Measurements from ENCODE around the gene IRF6. TPM values are rescaled to one million over a fixed set of nuclear protein-coding genes. Genes with fewer than 3 reads are reported as not detected.

Gene IRF6
- total RNA-seq, 4 donors from 2014 or later = 0.42 to 1.8 (median 1.4) TPM

GRCh38 chr1:209823143-209824041, 17.4 kb upstream of the IRF6 start:
- H3K4me3 ChIP-seq = no peak overlapping the region

GRCh38 chr1:209822706-209823105, 16.8 kb upstream of the IRF6 start:
- Histone ChIP-seq H3K27ac (no peak overlapping the region), H3K27me3 (no peaks in the 10 kb centered on the region), H3K4me3 (no peak overlapping the region), H3K4me1 (peaks cover 0 to 8% (median 0%) of the 10 kb centered on the region in 4 donors), H3K36me3 (no peaks in the 10 kb centered on the region), H3K9me3 (no peaks in the 10 kb centered on the region)
- TF ChIP-seq CTCF (IDR thresholded peaks at IDR 0.05) (no peak), POLR2A (IDR thresholded peaks at IDR 0.05) (no peak), EP300 (IDR thresholded peaks at IDR 0.05) (no peak)
- 57 to 60% methylated on average over 7 of the region's 7 CpGs for WGBS, 2 donors
- DNase-seq (ENCODE audit: low spot score in 2 of 2) = no peak

More at GRCh38 chr1:209823143-209824041, 17.4 kb upstream of the IRF6 start:
- H3K36me3 ChIP-seq = no peaks in the 10 kb centered on the region
- WGBS, 2 donors = 40 to 42% methylated on average over 12 of the region's 12 CpGs
- no peaks in the 10 kb centered on the region for H3K27me3 ChIP-seq
- H3K27ac ChIP-seq = no peak overlapping the region
- no peak for DNase-seq (ENCODE audit: low spot score in 2 of 2)
- peaks cover 0 to 9% (median under 1%) of the 10 kb centered on the region in 4 donors for H3K4me1 ChIP-seq
- no peak for TF ChIP-seq EP300 (IDR thresholded peaks at IDR 0.05)
- TF ChIP-seq CTCF (IDR thresholded peaks at IDR 0.05) = peak; percentile 55 to 77 (median 67)
- no peak for TF ChIP-seq POLR2A (IDR thresholded peaks at IDR 0.05)
- no peaks in the 10 kb centered on the region for H3K9me3 ChIP-seq

GRCh38 chr1:209820986-209821385, 15.0 kb upstream of the IRF6 start:
- WGBS, 2 donors = 58 to 64% methylated on average over 4 of the region's 4 CpGs
- DNase-seq (ENCODE audit: low spot score in 2 of 2) = no peak
- no peaks in the 10 kb centered on the region for H3K9me3 ChIP-seq
- no peaks in the 10 kb centered on the region for H3K27me3 ChIP-seq
- no peak overlapping the region for H3K4me3 ChIP-seq
- no peaks in the 10 kb centered on the region for H3K36me3 ChIP-seq
- H3K27ac ChIP-seq = no peak overlapping the region
- H3K4me1 ChIP-seq = peaks cover 0 to 5% (median 0%) of the 10 kb centered on the region in 4 donors
- TF ChIP-seq EP300 (IDR thresholded peaks at IDR 0.05) = no peak
- TF ChIP-seq POLR2A (IDR thresholded peaks at IDR 0.05) = no peak
- TF ChIP-seq CTCF (IDR thresholded peaks at IDR 0.05) = no peak

GRCh38 chr1:209819058-209819457, 13.1 kb upstream of the IRF6 start:
- peaks cover 0 to 5% (median 0%) of the 10 kb centered on the region in 4 donors for H3K4me1 ChIP-seq
- H3K27me3 ChIP-seq = no peaks in the 10 kb centered on the region
- DNase-seq (ENCODE audit: low spot score in 2 of 2) = no peak
- H3K4me3 ChIP-seq = no peak overlapping the region
- TF ChIP-seq EP300 (IDR thresholded peaks at IDR 0.05) (no peak), POLR2A (IDR thresholded peaks at IDR 0.05) (no peak), CTCF (IDR thresholded peaks at IDR 0.05) (no peak)
- H3K9me3 ChIP-seq = no peaks in the 10 kb centered on the region
- no peak overlapping the region for H3K27ac ChIP-seq
- 29 to 31% methylated on average over 1 of the region's 1 CpG for WGBS, 2 donors
- no peaks in the 10 kb centered on the region for H3K36me3 ChIP-seq

- no peaks in the 10 kb centered on the region for H3K27me3 ChIP-seq
- TF ChIP-seq POLR2A (IDR thresholded peaks at IDR 0.05) (no peak), CTCF (IDR thresholded peaks at IDR 0.05) (no peak), EP300 (IDR thresholded peaks at IDR 0.05) (no peak)
- H3K36me3 ChIP-seq = no peaks in the 10 kb centered on the region
- 92% methylated on average over 1 of the region's 1 CpG for WGBS, 2 donors
- H3K4me3 ChIP-seq = no peak overlapping the region
- no peak overlapping the region for H3K27ac ChIP-seq
- no peak for DNase-seq (ENCODE audit: low spot score in 2 of 2)
- H3K4me1 ChIP-seq = peaks cover 0 to 2% (median 0%) of the 10 kb centered on the region in 4 donors
- no peaks in the 10 kb centered on the region for H3K9me3 ChIP-seq
Observed at GRCh38 chr1:209817691-209818090, 11.7 kb upstream of the IRF6 start.

All from tibial nerve (tissue), 4 donors.